GM13977 (cell line): ENCODE measurements around the gene SUPV3L1.

Experiments
- DNase-seq: peaks from one replicate; pipeline ENCODE4 v3.0.0; 2012; ENCODE audit warnings: low spot score
- CTCF ChIP-seq: IDR thresholded peaks from 2 replicates; pipeline ENCODE4 v1.5.1; 2012; ENCODE audit warnings: mild to moderate bottlenecking, control low read depth; ENCODE audit not compliant: insufficient read depth; ENCODE audit errors: extremely low read depth, missing control alignments
- in situ Hi-C: fragments of 300-500 bp; cut with MboI; formaldehyde crosslinking; loops from one replicate; pipeline ENCODE4 v1.12.0; 2022; ENCODE audit warnings: low sequenced_read_pairs, low pct_unique_long_range_greater_than_20kb, mixed read lengths, inconsistent platforms; ENCODE audit not compliant: unreplicated experiment

Gene SUPV3L1

GRCh38 chr10:69176823-69177222 is 3.2 kb upstream of the SUPV3L1 start:
- no peak for TF ChIP-seq CTCF
- no peak for DNase-seq
- in situ Hi-C loops: no loop called here

GRCh38 chr10:69179089-69179742 is 818 bp upstream of the SUPV3L1 start:
- TF ChIP-seq CTCF: no peak
- DNase-seq: no peak
- in situ Hi-C loops: no loop called here

- in situ Hi-C loops: no loop called here
- no peak for TF ChIP-seq CTCF
- no peak for DNase-seq
These were observed 631 bp downstream of the SUPV3L1 start for GRCh38 chr10:69180525-69181204.

- in situ Hi-C loops: no loop called here
- no peak for TF ChIP-seq CTCF
- no peak for DNase-seq
These were observed 1.4 kb downstream of the SUPV3L1 start for GRCh38 chr10:69181433-69181832.

GRCh38 chr10:69182005-69182404 is 2.0 kb downstream of the SUPV3L1 start:
- DNase-seq: no peak
- in situ Hi-C loops: no loop called here
- TF ChIP-seq CTCF: no peak

- TF ChIP-seq CTCF: no peak
- in situ Hi-C loops: no loop called here
These were observed 6.5 kb downstream of the SUPV3L1 start for GRCh38 chr10:69186524-69186923.

More at GRCh38 chr10:69186524-69186923, 6.5 kb downstream of the SUPV3L1 start:
- no peak for DNase-seq
